WI38 (cell line): ENCODE data around the gene NAALADL1.

ENCODE experiments used
- H3K4me3 ChIP-seq: 2 replicates; pipeline ENCODE4 v1.5.1; 2011; ENCODE audit warnings: low read depth, mild to moderate bottlenecking, control low read depth, low read length
- CTCF ChIP-seq: IDR thresholded peaks from 2 replicates; pipeline ENCODE4 v1.5.1; 2012; ENCODE audit warnings: low read depth, mild to moderate bottlenecking, control low read depth, low read length

Gene NAALADL1

DNA sequence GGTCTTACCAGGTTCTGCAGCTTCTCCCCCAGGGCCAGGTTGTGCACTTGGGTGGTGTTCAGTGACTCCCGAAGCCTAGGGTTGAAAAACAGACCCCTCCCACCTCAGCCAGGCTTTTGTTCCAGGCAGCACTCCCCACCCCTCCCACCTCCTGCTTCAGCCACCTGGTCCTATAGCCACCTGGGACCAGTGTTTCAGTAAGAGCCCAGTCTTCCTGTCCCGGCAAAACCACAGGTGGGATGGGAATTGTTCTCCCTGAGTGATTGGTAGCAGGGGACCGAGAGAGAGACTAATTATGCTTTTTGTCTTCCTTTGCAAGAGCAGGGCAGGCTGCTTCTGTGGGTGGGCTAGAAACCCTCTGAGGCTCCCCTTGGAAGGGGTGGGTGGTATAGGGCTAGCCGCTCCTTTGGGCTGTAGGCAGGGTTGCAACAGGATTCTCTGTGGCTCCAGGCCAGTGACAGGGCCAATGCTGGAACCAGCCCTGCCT lies 8.5 kb upstream of the NAALADL1 start:
- TF ChIP-seq CTCF, result no peak
- no peak overlapping the region for H3K4me3 ChIP-seq

DNA sequence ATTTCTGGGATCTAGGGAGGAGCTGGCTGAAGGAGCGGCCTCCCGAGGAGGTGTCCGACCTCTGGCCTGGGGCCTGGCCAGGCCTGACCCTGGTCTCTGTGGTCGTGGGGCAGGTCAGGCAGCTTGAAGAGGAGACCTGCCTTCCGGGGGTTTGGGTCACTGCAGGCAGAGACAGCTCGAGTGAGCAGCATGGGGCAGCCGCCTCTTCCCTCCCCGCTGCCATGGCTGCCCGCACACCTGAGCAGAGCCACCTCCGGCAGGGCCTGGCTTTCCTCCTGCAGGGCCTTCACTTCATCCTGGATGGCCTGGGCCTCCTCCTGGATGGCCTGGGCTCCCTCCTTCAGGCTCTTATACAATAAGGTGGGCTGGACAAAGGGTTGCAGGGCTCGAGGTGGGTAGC lies 8.0 kb upstream of the NAALADL1 start:
- TF ChIP-seq CTCF, result no peak
- no peak overlapping the region for H3K4me3 ChIP-seq

- no peak for TF ChIP-seq CTCF
- H3K4me3 ChIP-seq, result no peak overlapping the region
These were observed 7.5 kb upstream of the NAALADL1 start for GRCh38 chr11:65065851-65066250.

GRCh38 chr11:65064847-65065240 lies 6.5 kb upstream of the NAALADL1 start:
- no peak for TF ChIP-seq CTCF
- no peak overlapping the region for H3K4me3 ChIP-seq

GRCh38 chr11:65063532-65063931 lies 5.2 kb upstream of the NAALADL1 start:
- no peak overlapping the region for H3K4me3 ChIP-seq
- no peak for TF ChIP-seq CTCF

GRCh38 chr11:65060913-65061408 lies 2.6 kb upstream of the NAALADL1 start:
- no peak for TF ChIP-seq CTCF
- H3K4me3 ChIP-seq, result no peak overlapping the region

- no peak overlapping the region for H3K4me3 ChIP-seq
- no peak for TF ChIP-seq CTCF
These were observed 1.8 kb upstream of the NAALADL1 start for GRCh38 chr11:65059959-65060824.
